ENCODE measurements around the gene VAV3. TPM values are rescaled to one million over a fixed set of nuclear protein-coding genes. Genes with fewer than 3 reads are reported as not detected.

VAV3 gene
- total and polyA plus RNA-seq, 9 of the 15 experiments (the other 6 are each of a cell fraction or from before 2014, with no cell fraction given): not detected

DNA sequence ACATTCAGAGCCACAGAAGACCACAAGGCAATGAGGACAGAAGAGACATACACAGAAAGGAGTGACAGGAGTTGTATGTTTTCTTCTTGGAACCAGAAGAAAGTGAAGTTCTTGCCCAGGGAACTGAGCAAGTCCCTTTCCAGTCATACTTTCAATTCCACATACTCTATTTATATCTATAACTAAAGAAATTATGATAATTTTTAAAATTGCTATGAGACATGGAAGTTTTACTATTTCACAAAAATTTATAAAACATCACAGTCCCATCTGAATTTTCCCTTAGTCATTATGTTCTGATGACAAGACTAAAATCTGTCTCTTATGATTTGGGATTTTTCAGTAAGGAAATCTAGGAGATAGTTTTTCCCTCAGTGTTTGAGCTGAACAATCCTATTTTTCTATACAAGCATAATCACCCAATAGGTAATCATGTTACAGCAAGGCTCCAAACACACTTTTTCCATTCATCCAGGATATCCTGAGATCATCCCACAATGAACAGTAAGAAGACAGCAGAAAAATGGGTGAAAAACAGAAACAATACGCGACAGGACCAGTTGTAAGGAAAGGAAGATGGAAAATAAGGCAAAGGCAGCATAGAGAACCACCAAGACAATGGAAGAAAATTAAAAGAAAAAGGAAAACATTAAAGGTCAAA, 154.6 kb downstream of the VAV3 start:
- DNase-seq (ENCODE audit: extremely low read depth in 1 of 4, low spot score in 3 of 4): no peak
- Histone ChIP-seq H3K4me1 (replicated peaks in 1 of 2; ENCODE audit: control insufficient read depth in 2 of 2, insufficient read depth in 2 of 2, low read length in 2 of 2) (no peaks in the 10 kb centered on the region), H4K20me1 (replicated peaks; ENCODE audit: control insufficient read depth, insufficient read depth, low read length) (no peaks in the 10 kb centered on the region), H3K9me1 (ENCODE audit: control insufficient read depth, insufficient read depth, low read length) (no peaks in the 10 kb centered on the region), H3K4me2 (ENCODE audit: insufficient read depth, low read length) (no peak overlapping the region), H3K9me3 (replicated peaks; ENCODE audit: control insufficient read depth, insufficient read depth, low read depth, low read length) (no peaks in the 10 kb centered on the region), H3K36me3 (ENCODE audit: control insufficient read depth, insufficient read depth, low read length) (no peaks in the 10 kb centered on the region), H3K27ac (ENCODE audit: extremely low read depth, low read depth, low read length) (no peak overlapping the region), H2AFZ (ENCODE audit: low read depth, low read length) (no peak overlapping the region), H3K79me2 (ENCODE audit: control insufficient read depth, insufficient read depth, low read length) (no peaks in the 10 kb centered on the region), H3K4me3 (no peak overlapping the region), H3K27me3 (ENCODE audit: control insufficient read depth in 2 of 2, insufficient read depth in 2 of 2, low read length in 2 of 2) (no peaks in the 10 kb centered on the region), H3K9ac (ENCODE audit: insufficient read depth in 1 of 2, low read depth in 2 of 2, low read length in 2 of 2) (no peak overlapping the region)
- in situ Hi-C loops (cut with MboI): no loop called here
- CTCF ChIA-PET (ENCODE audit: low intra/inter-chr PET ratio): no interaction called here
- POLR2A ChIA-PET: interaction anchor here (0.6 kb wide), 1 partner anchor 29 kb away, joined by 3 read pairs; no protein-coding TSS in a partner anchor
- WGBS (ENCODE audit: insufficient coverage, low coverage, missing lambda C conversion rate): 9% methylated on average over 2 of the region's 2 CpGs
- ATAC-seq: no peak
- no peak for FAIRE-seq
- no TSS peak for BruUV-seq (replicated peaks)
- intact Hi-C loops (cut with micrococcal nuclease): no loop called here
- TF ChIP-seq, protein P1, sequence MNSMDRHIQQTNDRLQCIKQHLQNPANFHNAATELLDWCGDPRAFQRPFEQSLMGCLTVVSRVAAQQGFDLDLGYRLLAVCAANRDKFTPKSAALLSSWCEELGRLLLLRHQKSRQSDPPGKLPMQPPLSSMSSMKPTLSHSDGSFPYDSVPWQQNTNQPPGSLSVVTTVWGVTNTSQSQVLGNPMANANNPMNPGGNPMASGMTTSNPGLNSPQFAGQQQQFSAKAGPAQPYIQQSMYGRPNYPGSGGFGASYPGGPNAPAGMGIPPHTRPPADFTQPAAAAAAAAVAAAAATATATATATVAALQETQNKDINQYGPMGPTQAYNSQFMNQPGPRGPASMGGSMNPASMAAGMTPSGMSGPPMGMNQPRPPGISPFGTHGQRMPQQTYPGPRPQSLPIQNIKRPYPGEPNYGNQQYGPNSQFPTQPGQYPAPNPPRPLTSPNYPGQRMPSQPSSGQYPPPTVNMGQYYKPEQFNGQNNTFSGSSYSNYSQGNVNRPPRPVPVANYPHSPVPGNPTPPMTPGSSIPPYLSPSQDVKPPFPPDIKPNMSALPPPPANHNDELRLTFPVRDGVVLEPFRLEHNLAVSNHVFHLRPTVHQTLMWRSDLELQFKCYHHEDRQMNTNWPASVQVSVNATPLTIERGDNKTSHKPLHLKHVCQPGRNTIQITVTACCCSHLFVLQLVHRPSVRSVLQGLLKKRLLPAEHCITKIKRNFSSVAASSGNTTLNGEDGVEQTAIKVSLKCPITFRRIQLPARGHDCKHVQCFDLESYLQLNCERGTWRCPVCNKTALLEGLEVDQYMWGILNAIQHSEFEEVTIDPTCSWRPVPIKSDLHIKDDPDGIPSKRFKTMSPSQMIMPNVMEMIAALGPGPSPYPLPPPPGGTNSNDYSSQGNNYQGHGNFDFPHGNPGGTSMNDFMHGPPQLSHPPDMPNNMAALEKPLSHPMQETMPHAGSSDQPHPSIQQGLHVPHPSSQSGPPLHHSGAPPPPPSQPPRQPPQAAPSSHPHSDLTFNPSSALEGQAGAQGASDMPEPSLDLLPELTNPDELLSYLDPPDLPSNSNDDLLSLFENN (IDR thresholded peaks at IDR 0.05; ENCODE audit: low read depth in 2 of 2, low read length in 2 of 2): no peak
- TF ChIP-seq, protein P2, sequence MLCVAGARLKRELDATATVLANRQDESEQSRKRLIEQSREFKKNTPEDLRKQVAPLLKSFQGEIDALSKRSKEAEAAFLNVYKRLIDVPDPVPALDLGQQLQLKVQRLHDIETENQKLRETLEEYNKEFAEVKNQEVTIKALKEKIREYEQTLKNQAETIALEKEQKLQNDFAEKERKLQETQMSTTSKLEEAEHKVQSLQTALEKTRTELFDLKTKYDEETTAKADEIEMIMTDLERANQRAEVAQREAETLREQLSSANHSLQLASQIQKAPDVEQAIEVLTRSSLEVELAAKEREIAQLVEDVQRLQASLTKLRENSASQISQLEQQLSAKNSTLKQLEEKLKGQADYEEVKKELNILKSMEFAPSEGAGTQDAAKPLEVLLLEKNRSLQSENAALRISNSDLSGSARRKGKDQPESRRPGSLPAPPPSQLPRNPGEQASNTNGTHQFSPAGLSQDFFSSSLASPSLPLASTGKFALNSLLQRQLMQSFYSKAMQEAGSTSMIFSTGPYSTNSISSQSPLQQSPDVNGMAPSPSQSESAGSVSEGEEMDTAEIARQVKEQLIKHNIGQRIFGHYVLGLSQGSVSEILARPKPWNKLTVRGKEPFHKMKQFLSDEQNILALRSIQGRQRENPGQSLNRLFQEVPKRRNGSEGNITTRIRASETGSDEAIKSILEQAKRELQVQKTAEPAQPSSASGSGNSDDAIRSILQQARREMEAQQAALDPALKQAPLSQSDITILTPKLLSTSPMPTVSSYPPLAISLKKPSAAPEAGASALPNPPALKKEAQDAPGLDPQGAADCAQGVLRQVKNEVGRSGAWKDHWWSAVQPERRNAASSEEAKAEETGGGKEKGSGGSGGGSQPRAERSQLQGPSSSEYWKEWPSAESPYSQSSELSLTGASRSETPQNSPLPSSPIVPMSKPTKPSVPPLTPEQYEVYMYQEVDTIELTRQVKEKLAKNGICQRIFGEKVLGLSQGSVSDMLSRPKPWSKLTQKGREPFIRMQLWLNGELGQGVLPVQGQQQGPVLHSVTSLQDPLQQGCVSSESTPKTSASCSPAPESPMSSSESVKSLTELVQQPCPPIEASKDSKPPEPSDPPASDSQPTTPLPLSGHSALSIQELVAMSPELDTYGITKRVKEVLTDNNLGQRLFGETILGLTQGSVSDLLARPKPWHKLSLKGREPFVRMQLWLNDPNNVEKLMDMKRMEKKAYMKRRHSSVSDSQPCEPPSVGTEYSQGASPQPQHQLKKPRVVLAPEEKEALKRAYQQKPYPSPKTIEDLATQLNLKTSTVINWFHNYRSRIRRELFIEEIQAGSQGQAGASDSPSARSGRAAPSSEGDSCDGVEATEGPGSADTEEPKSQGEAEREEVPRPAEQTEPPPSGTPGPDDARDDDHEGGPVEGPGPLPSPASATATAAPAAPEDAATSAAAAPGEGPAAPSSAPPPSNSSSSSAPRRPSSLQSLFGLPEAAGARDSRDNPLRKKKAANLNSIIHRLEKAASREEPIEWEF (CRISPR knock-in tag; IDR thresholded peaks at IDR 0.05): no peak
- TF ChIP-seq ILK (tag; IDR thresholded peaks at IDR 0.05; ENCODE audit: borderline replicate concordance, low read depth) (no peak), BRD9 (IDR thresholded peaks at IDR 0.05; ENCODE audit: low read depth, partially characterized antibody) (no peak), SAP30 (IDR thresholded peaks at IDR 0.05; ENCODE audit: borderline replicate concordance, insufficient read depth, low read depth, low read length, poor library complexity, severe bottlenecking) (no peak), CCNT2 (IDR thresholded peaks at IDR 0.05; ENCODE audit: borderline replicate concordance, extremely low read depth, insufficient read length, low read depth, low read length) (no peak), CBFB (CRISPR knock-in tag; IDR thresholded peaks at IDR 0.05) (no peak), NR2F6 (CRISPR knock-in tag; IDR thresholded peaks at IDR 0.05) (no peak), ZNF232 (CRISPR knock-in tag; IDR thresholded peaks at IDR 0.05) (no peak), FOXP1 (CRISPR knock-in tag; IDR thresholded peaks at IDR 0.05) (no peak), ZNF224 (CRISPR knock-in tag; IDR thresholded peaks at IDR 0.05) (no peak), IRF2 (CRISPR knock-in tag; IDR thresholded peaks at IDR 0.05) (no peak), TRIM24 (IDR thresholded peaks at IDR 0.05) (no peak)
